Muscle layer of duodenum (tissue), 2 donors: ENCODE measurements around the gene VGLL3.

Experiments
- H3K27ac ChIP-seq: one replicate; pipeline ENCODE4 v1.7.0; 2013; ENCODE audit warnings: mild to moderate bottlenecking, low read length
- H3K27me3 ChIP-seq: one replicate; pipeline ENCODE4 v1.7.0; 2013; ENCODE audit warnings: low read depth, mild to moderate bottlenecking, control low read depth, low read length
- H3K36me3 ChIP-seq, 2 donors: one replicate each; pipeline ENCODE4 v1.7.0; 2013; ENCODE audit warnings: low read length in 2 of 2, control low read depth in 1 of 2, mild to moderate bottlenecking in 1 of 2; ENCODE audit not compliant: insufficient read depth in 2 of 2, control insufficient read depth in 1 of 2
- H3K4me1 ChIP-seq, 2 donors: one replicate each; pipeline ENCODE4 v1.7.0; 2013; ENCODE audit warnings: low read length in 2 of 2, mild to moderate bottlenecking in 2 of 2, control low read depth in 1 of 2, moderate library complexity in 1 of 2; ENCODE audit not compliant: insufficient read depth in 2 of 2, control insufficient read depth in 1 of 2
- H3K4me3 ChIP-seq, 2 donors: one replicate each; pipeline ENCODE4 v1.7.0; 2013; ENCODE audit warnings: low read length in 2 of 2, low read depth in 1 of 2, mild to moderate bottlenecking in 1 of 2
- H3K9me3 ChIP-seq, 2 donors: one replicate each; pipeline ENCODE4 v1.7.0; 2013; ENCODE audit warnings: low read length in 2 of 2, control low read depth in 1 of 2, mild to moderate bottlenecking in 1 of 2; ENCODE audit not compliant: control insufficient read depth in 1 of 2
- donor health status: healthy.

VGLL3 gene

GRCh38 chr3:86968244-86968932 is 22.6 kb downstream of the VGLL3 start:
- no peak overlapping the region for H3K27ac ChIP-seq
- no peak overlapping the region for H3K4me3 ChIP-seq

GRCh38 chr3:86967062-86967461 is 23.9 kb downstream of the VGLL3 start:
- Histone ChIP-seq H3K4me3 (no peak overlapping the region), H3K9me3 (peaks cover 0 to 3% of the 10 kb centered on the region in 2 donors), H3K4me1 (no peaks in the 10 kb centered on the region), H3K27ac (no peak overlapping the region), H3K27me3 (no peaks in the 10 kb centered on the region), H3K36me3 (peaks cover 0 to 8% of the 10 kb centered on the region in 2 donors)

More at GRCh38 chr3:86968244-86968932, 22.6 kb downstream of the VGLL3 start:
- Histone ChIP-seq H3K4me1 (no peaks in the 10 kb centered on the region), H3K9me3 (peaks cover 0 to 3% of the 10 kb centered on the region in 2 donors), H3K27me3 (no peaks in the 10 kb centered on the region), H3K36me3 (peaks cover 0 to 8% of the 10 kb centered on the region in 2 donors)

GRCh38 chr3:86965166-86965565 is 25.8 kb downstream of the VGLL3 start:
- peaks cover 0 to 3% of the 10 kb centered on the region in 2 donors for H3K9me3 ChIP-seq
- no peak overlapping the region for H3K4me3 ChIP-seq
- H3K27me3 ChIP-seq, result no peaks in the 10 kb centered on the region
- H3K36me3 ChIP-seq, result peaks cover 0 to 8% of the 10 kb centered on the region in 2 donors
- no peaks in the 10 kb centered on the region for H3K4me1 ChIP-seq
- H3K27ac ChIP-seq, result no peak overlapping the region

GRCh38 chr3:86963611-86964010 is 27.3 kb downstream of the VGLL3 start:
- Histone ChIP-seq H3K4me3 (no peak overlapping the region), H3K36me3 (peaks cover 0 to 2% of the 10 kb centered on the region in 2 donors), H3K9me3 (peaks cover 0 to 3% of the 10 kb centered on the region in 2 donors), H3K4me1 (no peaks in the 10 kb centered on the region), H3K27ac (no peak overlapping the region), H3K27me3 (no peaks in the 10 kb centered on the region)

DNA sequence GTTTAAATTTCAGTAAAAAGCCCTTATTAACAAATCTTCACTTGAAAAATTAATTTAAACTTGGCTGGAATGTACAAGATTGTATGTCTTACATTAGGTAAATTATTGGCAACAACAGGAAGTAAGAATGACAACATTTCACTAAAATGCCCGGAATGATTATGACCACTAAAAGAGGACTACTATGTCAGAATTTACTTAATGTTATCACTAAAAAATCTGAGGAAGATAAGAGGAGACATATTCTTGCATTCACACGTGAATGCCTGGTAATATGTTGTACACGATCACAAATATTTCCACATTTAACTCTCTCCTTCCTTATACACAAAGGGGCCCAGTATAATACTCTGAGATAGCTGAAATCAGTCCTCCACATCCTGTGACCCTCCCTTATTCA is 29.7 kb downstream of the VGLL3 start:
- Histone ChIP-seq H3K36me3 (no peaks in the 10 kb centered on the region), H3K27me3 (no peaks in the 10 kb centered on the region), H3K9me3 (peaks cover 0 to 3% of the 10 kb centered on the region in 2 donors), H3K4me1 (peaks cover 0 to 5% of the 10 kb centered on the region in 2 donors), H3K4me3 (no peak overlapping the region), H3K27ac (no peak overlapping the region)

DNA sequence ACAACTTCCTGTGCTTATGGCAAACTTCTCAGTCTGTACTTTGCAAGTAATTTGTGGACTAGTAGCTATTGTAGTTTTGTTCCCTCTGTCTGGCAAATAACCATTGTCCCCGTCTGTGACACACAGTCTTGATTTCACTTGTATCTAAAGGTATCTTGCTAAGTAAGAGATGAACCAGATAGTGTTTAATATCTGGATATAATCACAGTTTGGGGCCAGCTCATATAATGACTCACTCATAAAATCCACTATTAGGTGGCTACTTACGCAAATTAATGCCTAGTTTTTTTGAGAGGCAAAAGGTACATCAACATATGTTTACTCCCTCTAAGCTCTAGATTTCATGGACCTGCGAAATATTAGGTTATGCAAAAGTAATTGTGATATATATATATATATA is 30.4 kb downstream of the VGLL3 start:
- no peak overlapping the region for H3K4me3 ChIP-seq
- no peak overlapping the region for H3K27ac ChIP-seq
- H3K27me3 ChIP-seq, result no peaks in the 10 kb centered on the region
- peaks cover 0 to 3% of the 10 kb centered on the region in 2 donors for H3K9me3 ChIP-seq
- H3K36me3 ChIP-seq, result no peaks in the 10 kb centered on the region
- peaks cover 0 to 5% of the 10 kb centered on the region in 2 donors for H3K4me1 ChIP-seq

- Histone ChIP-seq H3K27me3 (no peaks in the 10 kb centered on the region), H3K36me3 (no peaks in the 10 kb centered on the region), H3K4me1 (peaks cover 0 to 5% of the 10 kb centered on the region in 2 donors), H3K9me3 (no peaks in the 10 kb centered on the region), H3K27ac (no peak overlapping the region), H3K4me3 (no peak overlapping the region)
These were observed 32.4 kb downstream of the VGLL3 start for GRCh38 chr3:86958534-86958933.

DNA sequence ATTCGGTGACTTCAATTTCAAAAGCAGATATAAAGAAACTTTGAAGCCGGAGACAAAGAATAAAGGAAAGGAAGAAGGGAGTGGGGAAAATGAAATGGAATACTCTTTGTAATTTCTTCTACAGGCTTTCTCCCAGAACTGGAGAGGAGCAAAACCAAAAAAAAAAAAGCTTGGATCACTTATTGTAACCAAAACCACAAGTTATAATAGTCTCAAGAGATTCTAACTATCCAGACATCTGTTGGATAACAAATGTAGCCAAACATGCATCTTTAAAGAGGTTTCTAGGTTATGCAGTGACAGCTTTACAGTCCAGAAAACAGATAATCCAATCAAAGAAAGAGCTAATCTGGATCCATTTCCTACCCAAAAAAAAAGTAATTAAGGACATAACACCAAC is 36.2 kb downstream of the VGLL3 start:
- Histone ChIP-seq H3K4me3 (no peak overlapping the region), H3K27ac (no peak overlapping the region), H3K9me3 (no peaks in the 10 kb centered on the region), H3K27me3 (no peaks in the 10 kb centered on the region), H3K36me3 (no peaks in the 10 kb centered on the region), H3K4me1 (peaks cover 0 to 5% of the 10 kb centered on the region in 2 donors)

GRCh38 chr3:86954226-86954625 is 36.7 kb downstream of the VGLL3 start:
- Histone ChIP-seq H3K27ac (no peak overlapping the region), H3K4me3 (no peak overlapping the region), H3K27me3 (no peaks in the 10 kb centered on the region), H3K9me3 (no peaks in the 10 kb centered on the region), H3K4me1 (peaks cover 0 to 5% of the 10 kb centered on the region in 2 donors), H3K36me3 (no peaks in the 10 kb centered on the region)

DNA sequence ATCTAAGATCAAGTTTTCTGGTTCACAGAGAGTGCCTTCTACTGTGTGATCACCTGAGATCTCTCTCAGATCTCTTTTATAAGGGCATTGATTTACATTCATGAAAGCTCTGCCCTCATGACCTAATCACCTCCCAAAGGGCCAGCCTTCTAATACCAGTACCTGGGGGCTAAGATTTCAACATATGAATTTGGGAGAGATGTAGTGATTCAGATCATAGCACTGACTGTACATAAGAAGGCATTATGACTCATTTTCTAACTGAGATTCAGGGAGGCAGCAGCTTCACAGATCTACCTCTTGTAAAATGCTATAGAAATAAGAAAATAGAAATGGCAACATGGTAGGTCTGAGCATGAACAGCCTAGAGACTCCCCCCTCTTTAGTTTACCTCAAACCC is 39.6 kb downstream of the VGLL3 start:
- H3K4me3 ChIP-seq, result no peak overlapping the region
- H3K36me3 ChIP-seq, result no peaks in the 10 kb centered on the region
- no peaks in the 10 kb centered on the region for H3K9me3 ChIP-seq
- H3K4me1 ChIP-seq, result no peaks in the 10 kb centered on the region
- no peaks in the 10 kb centered on the region for H3K27me3 ChIP-seq
- H3K27ac ChIP-seq, result no peak overlapping the region

GRCh38 chr3:86950717-86951116 is 40.2 kb downstream of the VGLL3 start:
- H3K27ac ChIP-seq, result no peak overlapping the region
- H3K4me3 ChIP-seq, result no peak overlapping the region
- H3K27me3 ChIP-seq, result no peaks in the 10 kb centered on the region
- H3K4me1 ChIP-seq, result no peaks in the 10 kb centered on the region
- no peaks in the 10 kb centered on the region for H3K9me3 ChIP-seq
- H3K36me3 ChIP-seq, result no peaks in the 10 kb centered on the region

GRCh38 chr3:86949850-86950249 is 41.1 kb downstream of the VGLL3 start:
- no peaks in the 10 kb centered on the region for H3K4me1 ChIP-seq
- H3K9me3 ChIP-seq, result no peaks in the 10 kb centered on the region
- no peak overlapping the region for H3K27ac ChIP-seq
- H3K27me3 ChIP-seq, result no peaks in the 10 kb centered on the region
- no peaks in the 10 kb centered on the region for H3K36me3 ChIP-seq
- no peak overlapping the region for H3K4me3 ChIP-seq
